ENCODE data around the gene F2. TPM values are rescaled to one million over a fixed set of nuclear protein-coding genes. Genes with fewer than 3 reads are reported as not detected.

F2 gene
- total RNA-seq, 1 experiment from 2014 or later = not detected

DNA sequence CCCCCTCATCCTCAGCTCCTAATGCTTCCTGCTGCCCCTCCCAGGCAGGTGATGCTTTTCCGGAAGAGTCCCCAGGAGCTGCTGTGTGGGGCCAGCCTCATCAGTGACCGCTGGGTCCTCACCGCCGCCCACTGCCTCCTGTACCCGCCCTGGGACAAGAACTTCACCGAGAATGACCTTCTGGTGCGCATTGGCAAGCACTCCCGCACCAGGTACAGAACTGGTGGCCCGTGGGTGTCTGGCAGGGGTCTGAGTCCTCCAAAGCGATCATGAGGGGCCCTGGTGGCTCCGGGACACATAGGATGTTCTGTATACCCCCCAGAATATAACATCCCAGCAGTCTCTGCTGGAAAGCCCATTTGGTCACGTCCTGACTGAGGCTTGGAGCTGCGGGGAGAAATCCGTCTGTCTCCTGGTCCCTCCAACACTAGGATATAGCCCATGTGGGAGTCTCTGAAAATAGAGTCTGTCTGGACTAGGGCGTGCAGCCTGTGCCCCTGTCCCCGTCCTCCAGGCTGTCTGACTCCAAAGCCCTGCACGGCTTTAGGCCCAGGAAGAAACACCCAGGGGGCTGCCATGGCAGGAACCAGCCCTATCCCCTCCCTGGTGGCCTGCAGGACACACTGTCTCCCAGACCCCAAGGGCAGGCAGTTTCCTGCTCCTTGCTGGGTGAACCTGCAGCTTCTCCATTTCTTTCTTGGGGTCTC lies 9.1 kb downstream of the F2 start:
- ChIA-PET POLR2A (interaction anchor here (1.0 kb wide), 1 partner anchor 10 kb away, joined by 3 read pairs; no protein-coding TSS in a partner anchor), CTCF (interaction anchor here (0.6 kb wide), 1 partner anchor 627 kb away, joined by 3 read pairs; no protein-coding TSS in a partner anchor)
- H3K9me3 Mint-ChIP-seq (ENCODE audit: unreplicated experiment) = no peaks in the 10 kb centered on the region
- TF ChIP-seq, protein P1, sequence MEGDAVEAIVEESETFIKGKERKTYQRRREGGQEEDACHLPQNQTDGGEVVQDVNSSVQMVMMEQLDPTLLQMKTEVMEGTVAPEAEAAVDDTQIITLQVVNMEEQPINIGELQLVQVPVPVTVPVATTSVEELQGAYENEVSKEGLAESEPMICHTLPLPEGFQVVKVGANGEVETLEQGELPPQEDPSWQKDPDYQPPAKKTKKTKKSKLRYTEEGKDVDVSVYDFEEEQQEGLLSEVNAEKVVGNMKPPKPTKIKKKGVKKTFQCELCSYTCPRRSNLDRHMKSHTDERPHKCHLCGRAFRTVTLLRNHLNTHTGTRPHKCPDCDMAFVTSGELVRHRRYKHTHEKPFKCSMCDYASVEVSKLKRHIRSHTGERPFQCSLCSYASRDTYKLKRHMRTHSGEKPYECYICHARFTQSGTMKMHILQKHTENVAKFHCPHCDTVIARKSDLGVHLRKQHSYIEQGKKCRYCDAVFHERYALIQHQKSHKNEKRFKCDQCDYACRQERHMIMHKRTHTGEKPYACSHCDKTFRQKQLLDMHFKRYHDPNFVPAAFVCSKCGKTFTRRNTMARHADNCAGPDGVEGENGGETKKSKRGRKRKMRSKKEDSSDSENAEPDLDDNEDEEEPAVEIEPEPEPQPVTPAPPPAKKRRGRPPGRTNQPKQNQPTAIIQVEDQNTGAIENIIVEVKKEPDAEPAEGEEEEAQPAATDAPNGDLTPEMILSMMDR (IDR thresholded peaks at IDR 0.05; ENCODE audit: unreplicated experiment) = no peak
- no peak overlapping the region for H3K4me3 Mint-ChIP-seq (ENCODE audit: unreplicated experiment)
- no peaks in the 10 kb centered on the region for H3K27me3 Mint-ChIP-seq (ENCODE audit: insufficient read depth, unreplicated experiment)
- DNase-seq (ENCODE audit: unreplicated experiment) = no peak
- H3K36me3 Mint-ChIP-seq (ENCODE audit: insufficient read depth, unreplicated experiment) = peaks cover 5% of the 10 kb centered on the region
- H3K4me1 Mint-ChIP-seq (ENCODE audit: insufficient read depth, unreplicated experiment) = no peaks in the 10 kb centered on the region
- BruUV-seq (replicated peaks) = no TSS peak
- intact Hi-C loops (cut with micrococcal nuclease) = no loop called here
- H3K27ac Mint-ChIP-seq (ENCODE audit: low read depth, unreplicated experiment) = no peak overlapping the region

DNA sequence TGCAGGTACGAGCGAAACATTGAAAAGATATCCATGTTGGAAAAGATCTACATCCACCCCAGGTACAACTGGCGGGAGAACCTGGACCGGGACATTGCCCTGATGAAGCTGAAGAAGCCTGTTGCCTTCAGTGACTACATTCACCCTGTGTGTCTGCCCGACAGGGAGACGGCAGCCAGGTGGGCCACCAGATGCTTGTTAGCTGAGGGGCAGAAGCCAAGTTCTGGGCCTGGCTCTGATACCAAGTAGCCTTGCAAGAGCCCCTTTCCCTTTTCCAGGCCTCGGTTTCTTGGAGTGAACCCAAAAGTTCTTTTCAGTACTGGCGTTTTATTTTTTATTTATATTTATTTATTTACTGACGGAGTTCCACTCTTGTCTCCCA lies 9.6 kb downstream of the F2 start:
- no peak for DNase-seq (ENCODE audit: unreplicated experiment)
- no TSS peak for BruUV-seq (replicated peaks)
- intact Hi-C loops (cut with micrococcal nuclease) = no loop called here
- H3K4me3 Mint-ChIP-seq (ENCODE audit: unreplicated experiment) = no peak overlapping the region
- POLR2A ChIA-PET = interaction anchor here (1.0 kb wide), 1 partner anchor 10 kb away, joined by 3 read pairs; no protein-coding TSS in a partner anchor
- H3K36me3 Mint-ChIP-seq (ENCODE audit: insufficient read depth, unreplicated experiment) = peaks cover 5% of the 10 kb centered on the region
- TF ChIP-seq, protein P1 (IDR thresholded peaks at IDR 0.05; ENCODE audit: unreplicated experiment) = no peak
- no peak overlapping the region for H3K27ac Mint-ChIP-seq (ENCODE audit: low read depth, unreplicated experiment)
- no peaks in the 10 kb centered on the region for H3K4me1 Mint-ChIP-seq (ENCODE audit: insufficient read depth, unreplicated experiment)
- CTCF ChIA-PET = interaction anchor here (0.6 kb wide), 1 partner anchor 626 kb away, joined by 3 read pairs; no protein-coding TSS in a partner anchor
- H3K9me3 Mint-ChIP-seq (ENCODE audit: unreplicated experiment) = no peaks in the 10 kb centered on the region
- no peaks in the 10 kb centered on the region for H3K27me3 Mint-ChIP-seq (ENCODE audit: insufficient read depth, unreplicated experiment)

DNA sequence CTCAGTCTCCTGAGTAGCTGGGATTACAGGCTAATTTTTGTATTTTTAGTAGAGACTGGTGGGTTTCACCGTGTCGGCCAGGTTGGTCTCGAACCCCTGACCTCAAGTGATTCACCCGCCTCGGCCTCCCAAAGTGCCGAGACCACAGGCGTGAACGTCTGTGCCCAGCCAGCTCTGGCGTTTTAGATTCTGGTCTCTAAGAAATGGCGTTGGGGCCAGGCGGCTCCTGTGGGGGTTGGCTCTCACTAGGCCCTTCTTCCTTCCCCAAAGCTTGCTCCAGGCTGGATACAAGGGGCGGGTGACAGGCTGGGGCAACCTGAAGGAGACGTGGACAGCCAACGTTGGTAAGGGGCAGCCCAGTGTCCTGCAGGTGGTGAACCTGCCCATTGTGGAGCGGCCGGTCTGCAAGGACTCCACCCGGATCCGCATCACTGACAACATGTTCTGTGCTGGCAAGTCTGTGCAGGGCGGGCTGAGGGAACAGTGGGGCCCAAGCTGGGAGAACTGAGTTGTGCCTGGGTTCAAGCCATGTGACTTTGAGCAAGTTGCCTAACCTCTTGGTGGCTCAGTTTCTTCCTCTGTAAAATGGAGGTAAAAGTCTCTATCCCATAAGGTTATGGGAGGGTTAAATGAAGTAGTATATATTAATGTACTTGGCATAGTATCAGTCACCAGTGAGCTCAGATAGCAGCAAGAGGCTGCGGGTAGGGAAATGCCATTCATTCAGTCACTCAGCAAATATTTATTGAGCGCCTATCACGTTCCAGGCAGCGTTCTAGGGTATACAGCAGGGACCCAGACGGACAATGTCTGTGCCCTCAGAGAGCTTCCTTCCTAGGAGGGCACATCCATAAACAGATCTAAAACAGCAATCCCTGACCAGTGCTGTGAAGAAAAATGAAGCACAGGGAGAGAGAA lies 10.4 kb downstream of the F2 start:
- intact Hi-C loops (cut with micrococcal nuclease) = no loop called here
- Mint-ChIP-seq H3K4me3 (ENCODE audit: unreplicated experiment) (no peak overlapping the region), H3K36me3 (ENCODE audit: insufficient read depth, unreplicated experiment) (peaks cover 5% of the 10 kb centered on the region), H3K27me3 (ENCODE audit: insufficient read depth, unreplicated experiment) (no peaks in the 10 kb centered on the region), H3K9me3 (ENCODE audit: unreplicated experiment) (no peaks in the 10 kb centered on the region), H3K27ac (ENCODE audit: low read depth, unreplicated experiment) (no peak overlapping the region), H3K4me1 (ENCODE audit: insufficient read depth, unreplicated experiment) (no peaks in the 10 kb centered on the region)
- ChIA-PET CTCF (interaction anchor here (0.5 kb wide), 1 partner anchor 12 kb away, joined by 3 read pairs; no protein-coding TSS in a partner anchor), POLR2A (interaction anchor here (1.0 kb wide), 1 partner anchor 9 kb away, joined by 3 read pairs; no protein-coding TSS in a partner anchor)
- TF ChIP-seq, protein P1 (IDR thresholded peaks at IDR 0.05; ENCODE audit: unreplicated experiment) = no peak
- no peak for DNase-seq (ENCODE audit: unreplicated experiment)
- no TSS peak for BruUV-seq (replicated peaks)

DNA sequence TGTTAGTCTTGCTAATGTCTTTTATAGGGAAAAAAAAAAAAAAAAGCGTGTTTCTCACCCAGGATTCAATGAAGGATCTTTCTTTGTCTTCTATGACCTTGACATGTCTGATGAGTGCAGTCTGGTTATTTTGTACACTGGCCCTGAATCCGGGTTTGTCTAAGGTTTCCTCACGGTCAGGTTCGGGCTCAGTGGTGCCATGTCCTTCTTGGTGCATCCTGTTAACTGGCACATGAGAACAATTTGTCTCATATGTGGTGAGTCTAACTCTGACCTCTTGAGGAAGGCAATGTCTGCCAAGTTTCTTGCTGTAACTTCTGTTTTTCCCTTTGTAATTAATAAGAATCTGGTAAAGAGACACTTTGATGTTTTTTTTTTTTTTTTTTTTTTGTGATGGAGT lies 12.5 kb downstream of the F2 start:
- CTCF ChIA-PET = no interaction called here

More for the DNA sequence above, 12.5 kb downstream of the F2 start:
- H3K4me1 Mint-ChIP-seq (ENCODE audit: insufficient read depth, unreplicated experiment) = no peaks in the 10 kb centered on the region
- no peak for DNase-seq (ENCODE audit: unreplicated experiment)
- TF ChIP-seq, protein P1 (IDR thresholded peaks at IDR 0.05; ENCODE audit: unreplicated experiment) = no peak
- H3K27me3 Mint-ChIP-seq (ENCODE audit: insufficient read depth, unreplicated experiment) = no peaks in the 10 kb centered on the region
- no peak overlapping the region for H3K27ac Mint-ChIP-seq (ENCODE audit: low read depth, unreplicated experiment)
- no peak overlapping the region for H3K4me3 Mint-ChIP-seq (ENCODE audit: unreplicated experiment)
- peaks cover 5% of the 10 kb centered on the region for H3K36me3 Mint-ChIP-seq (ENCODE audit: insufficient read depth, unreplicated experiment)
- no peaks in the 10 kb centered on the region for H3K9me3 Mint-ChIP-seq (ENCODE audit: unreplicated experiment)
- no TSS peak for BruUV-seq (replicated peaks)
- POLR2A ChIA-PET = no interaction called here
- intact Hi-C loops (cut with micrococcal nuclease) = no loop called here
